ENCODE measurements around the gene RACK1. TPM values are rescaled to one million over a fixed set of nuclear protein-coding genes. Genes with fewer than 3 reads are reported as not detected.
"Not testable (repeated sequence)": the region's sequence is repeated elsewhere in the genome, so short reads cannot be mapped to it uniquely, and the experiment has no call there.

RACK1 gene
- total and polyA plus RNA-seq, 2 experiments from 2014 or later = 2,372 to 4,798 TPM

- TF ChIP-seq ZNF462 (CRISPR knock-in tag; IDR thresholded peaks at IDR 0.05) = no peak
- TF ChIP-seq STAT1 (IDR thresholded peaks at IDR 0.05; ENCODE audit: unreplicated experiment) = no peak
- TF ChIP-seq CREB1 (CRISPR knock-in tag; IDR thresholded peaks at IDR 0.05; ENCODE audit: low read depth) = no peak
- TF ChIP-seq REST (IDR thresholded peaks at IDR 0.05; ENCODE audit: unreplicated experiment) = no peak
- no peak for TF ChIP-seq POLR2AphosphoS5 (IDR thresholded peaks at IDR 0.05; ENCODE audit: low read depth)
- no peak for TF ChIP-seq CTCF (conservative IDR thresholded peaks at IDR 0.05; ENCODE audit: low read depth in 2 of 2)
- no peak for TF ChIP-seq JUNB (IDR thresholded peaks at IDR 0.05; ENCODE audit: unreplicated experiment)
Measured at GRCh38 chr5:181215997-181216989, 27.4 kb downstream of the RACK1 start (continued).

- H3K4me3 ChIP-seq; H3K9me2 ChIP-seq (ENCODE audit: insufficient read depth); H3K4me1 Mint-ChIP-seq; H3K36me3 Mint-ChIP-seq (ENCODE audit: low read depth); DNase-seq (ENCODE audit: low spot score); H3K79me2 ChIP-seq (replicated peaks; ENCODE audit: insufficient read depth); H3K9me3 Mint-ChIP-seq; H4K20me1 ChIP-seq (replicated peaks; ENCODE audit: insufficient read depth); H3K4me2 ChIP-seq; H3K27ac ChIP-seq (ENCODE audit: low read depth); ATAC-seq; H3K4me1 ChIP-seq (ENCODE audit: insufficient read depth); H3K36me3 ChIP-seq (ENCODE audit: insufficient read depth); H3K27ac Mint-ChIP-seq; H2AFZ ChIP-seq: not testable (repeated sequence)
- Histone ChIP-seq H3F3A (replicated peaks; ENCODE audit: low read depth) (peaks cover 13% of the 10 kb centered on the region), H3K27me3 (ENCODE audit: insufficient read depth) (peaks cover 12% of the 10 kb centered on the region)
- peaks cover 30% of the 10 kb centered on the region for H3K27me3 Mint-ChIP-seq (ENCODE audit: insufficient read depth, low read depth, poor library complexity)
- H3K4me3 Mint-ChIP-seq = 0 out of 3 replicates have a peak overlapping the region, but pooled peaks have one; percentile 17
Measured at GRCh38 chr5:181214249-181214648, 29.5 kb downstream of the RACK1 start.

All from GM23338 (cell line).